Subcutaneous abdominal adipose tissue (tissue), 5 donors: ENCODE results near the gene PBRM1.

Experiments used
- H3K27ac ChIP-seq: one replicate; pipeline ENCODE4 v1.7.0; 2013; ENCODE audit warnings: low read depth, mild to moderate bottlenecking, inconsistent platforms, low read length, moderate library complexity
- H3K27me3 ChIP-seq, 5 donors: one replicate each; pipeline ENCODE4 v1.7.0; 2013; ENCODE audit warnings: low read length in 5 of 5, inconsistent platforms in 1 of 5; ENCODE audit not compliant: control insufficient read depth in 5 of 5, insufficient read depth in 4 of 5
- H3K36me3 ChIP-seq, 5 donors: one replicate each; pipeline ENCODE4 v1.7.0; 2013; ENCODE audit warnings: low read length in 5 of 5; ENCODE audit not compliant: control insufficient read depth in 5 of 5, insufficient read depth in 5 of 5
- H3K4me1 ChIP-seq, 5 donors: one replicate each; pipeline ENCODE4 v1.7.0; 2013; ENCODE audit warnings: low read length in 5 of 5, mild to moderate bottlenecking in 3 of 5, moderate library complexity in 1 of 5; ENCODE audit not compliant: control insufficient read depth in 5 of 5, insufficient read depth in 5 of 5
- H3K4me3 ChIP-seq, 5 donors: one replicate each; pipeline ENCODE4 v1.7.0; 2013; ENCODE audit warnings: low read length in 5 of 5, low read depth in 1 of 5
- H3K9ac ChIP-seq, 5 donors: one replicate each; pipeline ENCODE4 v1.7.0; 2013; ENCODE audit warnings: low read length in 5 of 5, mild to moderate bottlenecking in 4 of 5, moderate library complexity in 3 of 5
- H3K9me3 ChIP-seq, 5 donors: one replicate each; pipeline ENCODE4 v1.7.0; 2013; ENCODE audit warnings: low read length in 5 of 5; ENCODE audit not compliant: control insufficient read depth in 5 of 5
- donor health status: healthy.
- donor health status: healthy.
- donor health status: healthy.
- donor health status: healthy.
- donor health status: healthy.

Gene PBRM1

GRCh38 chr3:52600258-52600657 lies 85.5 kb downstream of the PBRM1 start:
- Histone ChIP-seq H3K27ac (no peak overlapping the region), H3K9ac (no peak overlapping the region), H3K27me3 (no peaks in the 10 kb centered on the region), H3K9me3 (peaks cover 0 to 5% (median 4%) of the 10 kb centered on the region in 5 donors), H3K36me3 (peaks cover 19 to 59% (median 43%) of the 10 kb centered on the region in 5 donors), H3K4me1 (no peaks in the 10 kb centered on the region), H3K4me3 (no peak overlapping the region)

- Histone ChIP-seq H3K36me3 (peaks cover 7 to 28% (median 25%) of the 10 kb centered on the region in 5 donors), H3K4me1 (peaks cover 0 to 6% (median 0%) of the 10 kb centered on the region in 5 donors), H3K9ac (no peak overlapping the region), H3K27me3 (no peaks in the 10 kb centered on the region), H3K27ac (no peak overlapping the region), H3K9me3 (peaks cover 0 to 5% (median 4%) of the 10 kb centered on the region in 5 donors), H3K4me3 (no peak overlapping the region)
Observed at GRCh38 chr3:52596658-52597265, 89.0 kb downstream of the PBRM1 start.

GRCh38 chr3:52593103-52593502 lies 92.6 kb downstream of the PBRM1 start:
- Histone ChIP-seq H3K9ac (no peak overlapping the region), H3K27me3 (no peaks in the 10 kb centered on the region), H3K4me3 (no peak overlapping the region), H3K4me1 (peaks cover 0 to 6% (median 0%) of the 10 kb centered on the region in 5 donors), H3K36me3 (peaks cover 11 to 30% (median 14%) of the 10 kb centered on the region in 5 donors), H3K9me3 (no peaks in the 10 kb centered on the region), H3K27ac (no peak overlapping the region)

- H3K9me3 ChIP-seq = no peaks in the 10 kb centered on the region
- H3K9ac ChIP-seq = no peak overlapping the region
- peaks cover 30 to 64% (median 45%) of the 10 kb centered on the region in 5 donors for H3K36me3 ChIP-seq
- no peak overlapping the region for H3K27ac ChIP-seq
- no peaks in the 10 kb centered on the region for H3K4me1 ChIP-seq
- no peaks in the 10 kb centered on the region for H3K27me3 ChIP-seq
- no peak overlapping the region for H3K4me3 ChIP-seq
Observed at GRCh38 chr3:52574056-52574965, 111.4 kb downstream of the PBRM1 start.

- H3K36me3 ChIP-seq = peaks cover 18 to 49% (median 30%) of the 10 kb centered on the region in 5 donors
- no peak overlapping the region for H3K9ac ChIP-seq
- no peaks in the 10 kb centered on the region for H3K9me3 ChIP-seq
- H3K4me3 ChIP-seq = no peak overlapping the region
- H3K4me1 ChIP-seq = no peaks in the 10 kb centered on the region
- no peaks in the 10 kb centered on the region for H3K27me3 ChIP-seq
- no peak overlapping the region for H3K27ac ChIP-seq
Observed at GRCh38 chr3:52572221-52572620, 113.5 kb downstream of the PBRM1 start.

- Histone ChIP-seq H3K4me3 (no peak overlapping the region), H3K36me3 (peaks cover 10 to 47% (median 28%) of the 10 kb centered on the region in 5 donors), H3K27me3 (no peaks in the 10 kb centered on the region), H3K9me3 (no peaks in the 10 kb centered on the region), H3K27ac (no peak overlapping the region), H3K9ac (no peak overlapping the region), H3K4me1 (no peaks in the 10 kb centered on the region)
Observed at GRCh38 chr3:52570076-52570475, 115.6 kb downstream of the PBRM1 start.

GRCh38 chr3:52568069-52568468 lies 117.6 kb downstream of the PBRM1 start:
- peaks cover 10 to 43% (median 24%) of the 10 kb centered on the region in 5 donors for H3K36me3 ChIP-seq
- no peak overlapping the region for H3K4me3 ChIP-seq
- no peaks in the 10 kb centered on the region for H3K27me3 ChIP-seq
- H3K9ac ChIP-seq = no peak overlapping the region
- H3K9me3 ChIP-seq = no peaks in the 10 kb centered on the region
- H3K27ac ChIP-seq = no peak overlapping the region
- no peaks in the 10 kb centered on the region for H3K4me1 ChIP-seq

- no peaks in the 10 kb centered on the region for H3K9me3 ChIP-seq
- no peak overlapping the region for H3K4me3 ChIP-seq
- H3K36me3 ChIP-seq = peaks cover 32 to 68% (median 53%) of the 10 kb centered on the region in 5 donors
- no peak overlapping the region for H3K9ac ChIP-seq
- H3K4me1 ChIP-seq = no peaks in the 10 kb centered on the region
- H3K27ac ChIP-seq = no peak overlapping the region
- H3K27me3 ChIP-seq = no peaks in the 10 kb centered on the region
Observed at GRCh38 chr3:52563984-52564383, 121.7 kb downstream of the PBRM1 start.

GRCh38 chr3:52561028-52561747 lies 124.5 kb downstream of the PBRM1 start:
- H3K4me3 ChIP-seq = no peak overlapping the region
- no peak overlapping the region for H3K27ac ChIP-seq
- no peak overlapping the region for H3K9ac ChIP-seq
- H3K27me3 ChIP-seq = no peaks in the 10 kb centered on the region
- H3K9me3 ChIP-seq = no peaks in the 10 kb centered on the region
- no peaks in the 10 kb centered on the region for H3K4me1 ChIP-seq
- H3K36me3 ChIP-seq = peaks cover 44 to 78% (median 70%) of the 10 kb centered on the region in 5 donors
